ENCODE measurements around the gene INTS3. TPM values are rescaled to one million over a fixed set of nuclear protein-coding genes. Genes with fewer than 3 reads are reported as not detected.

The INTS3 gene
- total and polyA plus RNA-seq, 2 donors (not counting 1 experiment from before 2014, with no cell fraction given) = 31.4 to 37.3 TPM

- TF ChIP-seq CTCF (conservative IDR thresholded peaks at IDR 0.05 in 1 of 2, IDR thresholded peaks at IDR 0.05 in 1 of 2; ENCODE audit: low read depth in 1 of 2, low read length in 2 of 2) (no peak), EZH2 (IDR thresholded peaks at IDR 0.05; ENCODE audit: low read length, missing control alignments) (no peak)
- DNase-seq (ENCODE audit: low read depth in 2 of 2) = peak in 1 of 2 donors; percentile 15
- Histone ChIP-seq H3K9me3 (ENCODE audit: control insufficient read depth, insufficient read depth, low read depth, low read length) (no peaks in the 10 kb centered on the region), H3K4me1 (ENCODE audit: control insufficient read depth, extremely low read depth, insufficient read depth, low read length) (peaks cover 11% of the 10 kb centered on the region), H4K20me1 (ENCODE audit: control insufficient read depth, extremely low read depth, insufficient read depth, low read length) (no peaks in the 10 kb centered on the region), H3K4me2 (ENCODE audit: extremely low read depth, insufficient read depth, low read length) (no peak overlapping the region), H3K4me3 (replicated peaks in 1 of 4; ENCODE audit: control extremely low read depth in 1 of 4, insufficient read depth in 1 of 4, low read depth in 3 of 4, low read length in 4 of 4) (no peak overlapping the region), H3K9ac (ENCODE audit: insufficient read depth, low read length) (no peak overlapping the region), H3K79me2 (ENCODE audit: control insufficient read depth, insufficient read depth, low read length) (no peaks in the 10 kb centered on the region), H3K27ac (ENCODE audit: insufficient read depth, low read length) (no peak overlapping the region), H3K36me3 (ENCODE audit: control insufficient read depth, insufficient read depth, low read length) (peaks cover 5% of the 10 kb centered on the region), H2AFZ (ENCODE audit: low read length) (no peak overlapping the region), H3K27me3 (ENCODE audit: control insufficient read depth, insufficient read depth, low read length) (no peaks in the 10 kb centered on the region)
Measured at GRCh38 chr1:153777648-153778047, 49.8 kb downstream of the INTS3 start.

GRCh38 chr1:153778051-153778823 is 50.4 kb downstream of the INTS3 start:
- no peak for DNase-seq (ENCODE audit: low read depth in 2 of 2)
- H3K4me1 ChIP-seq (ENCODE audit: control insufficient read depth, extremely low read depth, insufficient read depth, low read length) = peaks cover 11% of the 10 kb centered on the region
- no peaks in the 10 kb centered on the region for H4K20me1 ChIP-seq (ENCODE audit: control insufficient read depth, extremely low read depth, insufficient read depth, low read length)
- no peaks in the 10 kb centered on the region for H3K79me2 ChIP-seq (ENCODE audit: control insufficient read depth, insufficient read depth, low read length)
- H3K36me3 ChIP-seq (ENCODE audit: control insufficient read depth, insufficient read depth, low read length) = no peaks in the 10 kb centered on the region
- H3K9me3 ChIP-seq (ENCODE audit: control insufficient read depth, insufficient read depth, low read depth, low read length) = no peaks in the 10 kb centered on the region
- no peak overlapping the region for H3K9ac ChIP-seq (ENCODE audit: insufficient read depth, low read length)
- no peak overlapping the region for H2AFZ ChIP-seq (ENCODE audit: low read length)
- H3K27me3 ChIP-seq (ENCODE audit: control insufficient read depth, insufficient read depth, low read length) = no peaks in the 10 kb centered on the region
- TF ChIP-seq EZH2 (IDR thresholded peaks at IDR 0.05; ENCODE audit: low read length, missing control alignments) (no peak), CTCF (conservative IDR thresholded peaks at IDR 0.05 in 1 of 2, IDR thresholded peaks at IDR 0.05 in 1 of 2; ENCODE audit: low read depth in 1 of 2, low read length in 2 of 2) (no peak)
- no peak overlapping the region for H3K27ac ChIP-seq (ENCODE audit: insufficient read depth, low read length)
- H3K4me2 ChIP-seq (ENCODE audit: extremely low read depth, insufficient read depth, low read length) = no peak overlapping the region
- no peak overlapping the region for H3K4me3 ChIP-seq (replicated peaks in 1 of 4; ENCODE audit: control extremely low read depth in 1 of 4, insufficient read depth in 1 of 4, low read depth in 3 of 4, low read length in 4 of 4)

GRCh38 chr1:153778824-153779519 is 51.1 kb downstream of the INTS3 start:
- TF ChIP-seq CTCF (conservative IDR thresholded peaks at IDR 0.05 in 1 of 2, IDR thresholded peaks at IDR 0.05 in 1 of 2; ENCODE audit: low read depth in 1 of 2, low read length in 2 of 2) = no peak
- no peak for TF ChIP-seq EZH2 (IDR thresholded peaks at IDR 0.05; ENCODE audit: low read length, missing control alignments)
- DNase-seq (ENCODE audit: low read depth in 2 of 2) = no peak
- H3K9me3 ChIP-seq (ENCODE audit: control insufficient read depth, insufficient read depth, low read depth, low read length) = no peaks in the 10 kb centered on the region

More at GRCh38 chr1:153778824-153779519, 51.1 kb downstream of the INTS3 start:
- no peaks in the 10 kb centered on the region for H3K27me3 ChIP-seq (ENCODE audit: control insufficient read depth, insufficient read depth, low read length)
- no peaks in the 10 kb centered on the region for H4K20me1 ChIP-seq (ENCODE audit: control insufficient read depth, extremely low read depth, insufficient read depth, low read length)
- no peak overlapping the region for H3K4me3 ChIP-seq (replicated peaks in 1 of 4; ENCODE audit: control extremely low read depth in 1 of 4, insufficient read depth in 1 of 4, low read depth in 3 of 4, low read length in 4 of 4)
- H3K36me3 ChIP-seq (ENCODE audit: control insufficient read depth, insufficient read depth, low read length) = no peaks in the 10 kb centered on the region
- peaks cover 11% of the 10 kb centered on the region for H3K4me1 ChIP-seq (ENCODE audit: control insufficient read depth, extremely low read depth, insufficient read depth, low read length)
- H3K4me2 ChIP-seq (ENCODE audit: extremely low read depth, insufficient read depth, low read length) = no peak overlapping the region
- no peak overlapping the region for H3K27ac ChIP-seq (ENCODE audit: insufficient read depth, low read length)
- H3K9ac ChIP-seq (ENCODE audit: insufficient read depth, low read length) = no peak overlapping the region
- H2AFZ ChIP-seq (ENCODE audit: low read length) = no peak overlapping the region
- no peaks in the 10 kb centered on the region for H3K79me2 ChIP-seq (ENCODE audit: control insufficient read depth, insufficient read depth, low read length)
